HAP-1 (cell line): ENCODE data around the gene RNASET2.
"Not testable (repeated sequence)": the region's sequence is repeated elsewhere in the genome, so short reads cannot be mapped to it uniquely, and the experiment has no call there.

Experiments
- DNase-seq, 2 experiments: peaks; one replicate each; pipeline ENCODE4 v3.0.0-alpha.2; 2016 to 2020; ENCODE audit warnings: low spot score in 2 of 2
- H3K27me3 ChIP-seq: fragments of 250-450 bp; sonication (Bioruptor Pico); 2 replicates; pipeline ENCODE4 v1.5.1; 2020; ENCODE audit warnings: low read depth, mild to moderate bottlenecking, moderate library complexity
- H3K36me3 ChIP-seq: fragments of 250-450 bp; sonication (Bioruptor Pico); replicated peaks from 2 replicates; pipeline ENCODE4 v1.5.1; 2020; ENCODE audit warnings: mild to moderate bottlenecking
- H3K4me1 ChIP-seq: fragments of 250-450 bp; sonication (Bioruptor Pico); 2 replicates; pipeline ENCODE4 v1.5.1; 2020; ENCODE audit warnings: mild to moderate bottlenecking
- H3K4me3 ChIP-seq: fragments of 250-450 bp; sonication (Bioruptor Pico); 2 replicates; pipeline ENCODE4 v1.5.1; 2020; ENCODE audit warnings: mild to moderate bottlenecking, moderate library complexity
- H3K9me3 ChIP-seq: fragments of 250-450 bp; sonication (Bioruptor Pico); 2 replicates; pipeline ENCODE4 v1.5.1; 2020; ENCODE audit warnings: mild to moderate bottlenecking, moderate library complexity
- in situ Hi-C: fragments of 300-500 bp; cut with MboI; formaldehyde crosslinking; loops from 3 replicates; pipeline ENCODE4 v1.14.3; 2020; ENCODE audit warnings: low sequenced_read_pairs, inconsistent platforms, mixed read lengths

The RNASET2 gene

GRCh38 chr6:166948724-166949123 is 7.6 kb downstream of the RNASET2 start:
- Histone ChIP-seq H3K36me3 (peaks cover 30% of the 10 kb centered on the region), H3K4me1 (peaks cover 23% of the 10 kb centered on the region)
- H3K9me3 ChIP-seq, DNase-seq, H3K4me3 ChIP-seq, H3K27me3 ChIP-seq, in situ Hi-C loops: not testable (repeated sequence)

GRCh38 chr6:166947251-166947650 is 9.1 kb downstream of the RNASET2 start:
- Histone ChIP-seq H3K9me3 (no peaks in the 10 kb centered on the region), H3K4me3 (no peak overlapping the region), H3K27me3 (no peaks in the 10 kb centered on the region), H3K36me3 (peaks cover 30% of the 10 kb centered on the region), H3K4me1 (peaks cover 23% of the 10 kb centered on the region)
- in situ Hi-C loops, result no loop called here
- DNase-seq, result no peak

- peaks cover 18% of the 10 kb centered on the region for H3K4me1 ChIP-seq
- no peaks in the 10 kb centered on the region for H3K9me3 ChIP-seq
- no peaks in the 10 kb centered on the region for H3K27me3 ChIP-seq
- peaks cover 28% of the 10 kb centered on the region for H3K36me3 ChIP-seq
- H3K4me3 ChIP-seq, result no peak overlapping the region
- no peak for DNase-seq
- in situ Hi-C loops, result no loop called here
Observed at GRCh38 chr6:166946125-166946524, 10.2 kb downstream of the RNASET2 start.

GRCh38 chr6:166944666-166945256 is 11.6 kb downstream of the RNASET2 start:
- H3K36me3 ChIP-seq, result peaks cover 19% of the 10 kb centered on the region
- DNase-seq, result no peak
- peaks cover 4% of the 10 kb centered on the region for H3K4me1 ChIP-seq
- H3K4me3 ChIP-seq, result no peak overlapping the region
- in situ Hi-C loops, result no loop called here
- H3K27me3 ChIP-seq, result no peaks in the 10 kb centered on the region
- no peaks in the 10 kb centered on the region for H3K9me3 ChIP-seq

GRCh38 chr6:166942393-166943168 is 13.8 kb downstream of the RNASET2 start:
- no peaks in the 10 kb centered on the region for H3K27me3 ChIP-seq
- no peaks in the 10 kb centered on the region for H3K9me3 ChIP-seq
- no peaks in the 10 kb centered on the region for H3K4me1 ChIP-seq
- peaks cover 25% of the 10 kb centered on the region for H3K36me3 ChIP-seq
- DNase-seq, result no peak
- in situ Hi-C loops, result no loop called here
- no peak overlapping the region for H3K4me3 ChIP-seq

- H3K4me1 ChIP-seq, result no peaks in the 10 kb centered on the region
- no peaks in the 10 kb centered on the region for H3K9me3 ChIP-seq
- H3K27me3 ChIP-seq, result no peaks in the 10 kb centered on the region
- no peak for DNase-seq
- peaks cover 16% of the 10 kb centered on the region for H3K36me3 ChIP-seq
- in situ Hi-C loops, result no loop called here
- H3K4me3 ChIP-seq, result no peak overlapping the region
Observed at GRCh38 chr6:166940643-166941068, 15.7 kb downstream of the RNASET2 start.

GRCh38 chr6:166939894-166940293 is 16.5 kb downstream of the RNASET2 start:
- Histone ChIP-seq H3K36me3 (peaks cover 16% of the 10 kb centered on the region), H3K27me3 (no peaks in the 10 kb centered on the region), H3K4me1 (no peaks in the 10 kb centered on the region), H3K4me3 (no peak overlapping the region), H3K9me3 (no peaks in the 10 kb centered on the region)
- no peak for DNase-seq
- in situ Hi-C loops, result no loop called here

- no peak overlapping the region for H3K4me3 ChIP-seq
- H3K27me3 ChIP-seq, result no peaks in the 10 kb centered on the region
- H3K9me3 ChIP-seq, result no peaks in the 10 kb centered on the region
- H3K36me3 ChIP-seq, result peaks cover 22% of the 10 kb centered on the region
- no peak for DNase-seq
- in situ Hi-C loops, result no loop called here
- H3K4me1 ChIP-seq, result no peaks in the 10 kb centered on the region
Observed at GRCh38 chr6:166939345-166939744, 17.0 kb downstream of the RNASET2 start.

- Histone ChIP-seq H3K36me3 (peaks cover 24% of the 10 kb centered on the region), H3K9me3 (no peaks in the 10 kb centered on the region), H3K4me3 (no peak overlapping the region), H3K27me3 (no peaks in the 10 kb centered on the region), H3K4me1 (no peaks in the 10 kb centered on the region)
- in situ Hi-C loops, result no loop called here
- no peak for DNase-seq
Observed at GRCh38 chr6:166938704-166939103, 17.6 kb downstream of the RNASET2 start.

GRCh38 chr6:166938150-166938549 is 18.2 kb downstream of the RNASET2 start:
- no peak for DNase-seq
- no peak overlapping the region for H3K4me3 ChIP-seq
- in situ Hi-C loops, result no loop called here
- no peaks in the 10 kb centered on the region for H3K27me3 ChIP-seq
- no peaks in the 10 kb centered on the region for H3K4me1 ChIP-seq
- H3K36me3 ChIP-seq, result peaks cover 24% of the 10 kb centered on the region
- no peaks in the 10 kb centered on the region for H3K9me3 ChIP-seq

GRCh38 chr6:166937746-166938145 is 18.6 kb downstream of the RNASET2 start:
- DNase-seq, result no peak
- Histone ChIP-seq H3K9me3 (no peaks in the 10 kb centered on the region), H3K4me3 (no peak overlapping the region), H3K4me1 (no peaks in the 10 kb centered on the region), H3K36me3 (peaks cover 24% of the 10 kb centered on the region), H3K27me3 (no peaks in the 10 kb centered on the region)
- in situ Hi-C loops, result no loop called here

GRCh38 chr6:166936079-166936787 is 20.1 kb downstream of the RNASET2 start:
- Histone ChIP-seq H3K4me3 (no peak overlapping the region), H3K36me3 (peaks cover 24% of the 10 kb centered on the region), H3K4me1 (no peaks in the 10 kb centered on the region), H3K9me3 (no peaks in the 10 kb centered on the region), H3K27me3 (no peaks in the 10 kb centered on the region)
- in situ Hi-C loops, result no loop called here
- no peak for DNase-seq

GRCh38 chr6:166935353-166935752 is 21.0 kb downstream of the RNASET2 start:
- in situ Hi-C loops, result no loop called here
- Histone ChIP-seq H3K27me3 (no peaks in the 10 kb centered on the region), H3K4me1 (no peaks in the 10 kb centered on the region), H3K4me3 (no peak overlapping the region), H3K36me3 (peaks cover 24% of the 10 kb centered on the region), H3K9me3 (no peaks in the 10 kb centered on the region)
- DNase-seq, result no peak

- DNase-seq, result no peak
- Histone ChIP-seq H3K36me3 (peaks cover 18% of the 10 kb centered on the region), H3K9me3 (no peaks in the 10 kb centered on the region), H3K27me3 (no peaks in the 10 kb centered on the region), H3K4me3 (no peak overlapping the region), H3K4me1 (no peaks in the 10 kb centered on the region)
- in situ Hi-C loops, result no loop called here
Observed at GRCh38 chr6:166934174-166934573, 22.2 kb downstream of the RNASET2 start.
